GM23248 (cell line): ENCODE data around the gene SNX25.

Experiments used
- EZH2 ChIP-seq: fragments of 200-600 bp; sonication (generic); IDR thresholded peaks from 2 replicates; pipeline ENCODE4 v1.6.1; 2018; ENCODE audit warnings: antibody characterized with exemption, mild to moderate bottlenecking; ENCODE audit not compliant: insufficient read depth, poor library complexity, severe bottlenecking
- EZH2phosphoT487 ChIP-seq: fragments of 200-600 bp; sonication (generic); IDR thresholded peaks from 2 replicates; pipeline ENCODE4 v1.6.1; 2018; ENCODE audit warnings: antibody characterized with exemption, moderate library complexity, mild to moderate bottlenecking, low read depth; ENCODE audit not compliant: insufficient read depth

GRCh38 chr4:185344743-185345538 is 135.5 kb downstream of the SNX25 start:
- TF ChIP-seq EZH2phosphoT487 = no peak
- TF ChIP-seq EZH2 = no peak
